Renal cortical epithelial cell (primary cell): ENCODE data around the gene UTF1. TPM values are rescaled to one million over a fixed set of nuclear protein-coding genes. Genes with fewer than 3 reads are reported as not detected.

Source experiments
- DNase-seq: peaks from one replicate; pipeline ENCODE4 v3.0.0-alpha.2; 2011; ENCODE audit warnings: low read depth
- total RNA-seq: library from RNA; depleted of rRNA; stranded (reverse); fragments of >200 nt; gene quantifications from 2 replicates; pipeline ENCODE4 v1.2.3, GENCODE V29; 2014

Gene UTF1
- total RNA-seq, 1 donor from 2014 or later: not detected

DNA sequence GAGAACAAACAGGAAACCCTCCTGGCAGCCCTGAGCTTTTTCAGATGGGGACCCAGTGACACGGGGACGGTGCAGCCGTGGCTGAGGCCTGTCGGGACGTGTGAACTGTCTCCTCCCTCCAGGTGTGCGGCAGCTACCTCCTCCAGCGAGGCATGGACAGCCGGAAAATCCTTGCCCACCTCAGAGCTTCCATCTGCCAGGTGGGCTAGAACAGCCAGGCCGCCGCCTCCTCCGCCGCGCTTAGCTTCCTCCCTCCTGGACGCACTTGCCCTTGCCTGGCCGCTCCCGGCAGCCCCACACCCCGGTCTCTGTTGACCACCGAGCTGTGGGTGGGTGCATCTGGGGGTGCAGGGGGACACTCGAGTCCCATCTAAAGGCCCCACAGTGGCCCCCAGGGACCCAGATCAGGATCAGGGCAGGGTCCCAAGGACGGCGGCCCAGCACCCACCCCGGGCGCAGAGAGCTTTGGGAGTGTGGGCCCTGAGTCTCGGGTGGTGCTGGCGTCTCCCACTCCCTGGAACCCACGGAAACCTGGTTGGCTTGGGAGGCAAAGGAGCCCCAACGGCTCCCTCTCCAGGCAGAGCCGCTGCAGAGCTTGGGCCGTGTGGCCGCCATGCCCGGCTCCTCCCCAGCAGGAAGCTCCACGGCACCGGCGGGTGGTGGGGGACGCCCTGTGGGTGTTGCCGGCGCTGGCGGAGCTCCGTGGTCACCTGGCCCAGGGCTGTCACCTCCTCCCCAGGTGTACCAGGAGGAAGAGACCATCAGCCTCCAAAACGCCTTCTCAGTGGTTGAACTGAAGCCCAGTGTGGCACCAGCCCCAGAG is 32.9 kb upstream of the UTF1 start:
- DNase-seq: no peak

- no peak for DNase-seq
Observed at GRCh38 chr10:133197786-133198185, 32.2 kb upstream of the UTF1 start.

GRCh38 chr10:133198206-133198605 is 31.8 kb upstream of the UTF1 start:
- no peak for DNase-seq

DNA sequence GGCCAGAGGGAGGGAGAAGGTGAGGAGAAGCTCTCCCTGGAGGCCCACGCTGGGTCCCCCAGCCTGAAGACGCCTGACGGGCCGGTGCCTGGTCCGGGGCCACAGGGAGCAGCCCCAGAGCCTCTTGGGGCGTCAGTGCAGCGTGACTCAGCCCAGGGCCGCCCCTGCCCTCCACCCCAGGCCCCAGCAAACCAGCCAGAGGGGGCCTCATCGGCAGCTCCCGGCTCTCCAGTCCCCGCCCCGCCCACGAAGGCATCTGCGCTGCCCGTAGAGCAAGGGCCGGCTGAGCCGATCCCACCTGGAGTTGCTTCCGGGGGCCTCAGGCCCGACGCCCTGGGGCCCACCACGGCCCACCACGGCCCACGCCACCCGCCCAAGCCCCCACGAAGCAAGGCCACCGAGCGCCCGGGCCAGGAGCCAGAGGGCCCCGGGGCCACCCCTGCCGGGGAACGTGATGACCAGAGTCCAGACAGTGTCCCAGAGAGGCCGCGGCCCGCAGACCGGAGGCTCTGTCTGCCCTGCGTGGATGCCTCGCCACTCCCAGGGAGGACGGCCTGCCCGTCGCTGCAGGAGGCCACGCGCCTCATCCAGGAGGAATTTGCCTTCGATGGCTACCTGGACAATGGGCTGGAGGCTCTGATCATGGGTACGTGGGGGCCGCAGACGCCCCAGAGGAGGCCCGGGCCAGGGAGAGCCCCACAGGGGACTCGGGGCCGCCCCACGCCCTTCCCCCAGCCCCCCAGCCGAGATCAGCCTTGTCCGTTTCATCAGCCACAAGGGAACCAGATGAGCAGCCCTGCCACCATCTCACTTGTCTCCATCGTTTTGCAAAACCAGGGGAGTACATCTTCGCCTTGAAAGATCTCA is 31.2 kb upstream of the UTF1 start:
- no peak for DNase-seq

DNA sequence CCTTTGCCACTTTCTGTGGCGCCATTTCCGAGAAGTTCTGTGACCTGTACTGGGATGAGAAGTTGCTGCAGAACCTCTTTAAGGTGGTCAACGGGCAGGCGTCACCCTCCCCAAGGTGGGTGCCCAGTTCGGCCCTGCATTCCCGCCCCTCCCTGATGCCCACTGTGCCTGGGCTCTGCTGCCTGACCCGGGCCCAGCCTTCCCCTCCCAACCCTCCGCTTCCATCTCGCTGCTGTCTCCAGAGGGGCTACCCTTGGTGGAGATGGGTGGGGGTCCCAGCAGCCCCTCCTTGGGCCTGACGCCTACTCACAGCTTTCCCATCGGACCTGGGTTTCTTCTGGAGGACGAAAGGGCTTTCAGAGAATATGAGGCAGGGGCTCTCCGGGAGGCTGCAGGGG is 30.5 kb upstream of the UTF1 start:
- DNase-seq: no peak

DNA sequence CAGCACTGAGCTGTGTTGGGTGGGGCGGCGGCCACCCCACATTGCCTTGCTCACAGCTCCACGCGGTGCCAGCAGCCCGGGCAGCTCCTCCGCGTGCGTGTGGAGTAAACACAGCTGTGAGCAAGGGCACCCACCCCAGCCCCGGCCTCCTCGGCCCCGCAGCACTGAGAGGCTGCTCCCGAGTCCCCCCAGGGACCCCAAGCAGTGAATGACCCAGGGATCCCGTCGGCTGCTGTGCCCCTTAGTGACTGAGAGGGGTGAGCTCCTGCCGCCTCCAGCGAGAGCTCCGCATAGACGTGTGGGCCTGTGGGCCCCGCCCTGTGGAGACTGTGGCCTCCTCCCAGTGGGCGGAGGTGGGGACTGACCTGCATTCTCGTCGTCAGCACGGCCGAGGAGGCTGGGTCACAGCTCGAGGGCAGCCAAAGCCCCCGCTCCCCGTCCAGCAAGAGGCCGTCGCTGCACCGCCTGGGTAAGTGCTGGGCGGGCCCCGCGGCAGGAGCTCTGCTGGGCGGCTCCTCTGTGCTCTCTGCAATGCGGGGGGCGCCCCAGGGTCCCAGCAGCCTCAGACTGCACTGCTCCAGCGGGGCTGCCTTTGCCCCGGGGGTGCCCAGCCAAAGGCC is 29.9 kb upstream of the UTF1 start:
- DNase-seq: no peak

DNA sequence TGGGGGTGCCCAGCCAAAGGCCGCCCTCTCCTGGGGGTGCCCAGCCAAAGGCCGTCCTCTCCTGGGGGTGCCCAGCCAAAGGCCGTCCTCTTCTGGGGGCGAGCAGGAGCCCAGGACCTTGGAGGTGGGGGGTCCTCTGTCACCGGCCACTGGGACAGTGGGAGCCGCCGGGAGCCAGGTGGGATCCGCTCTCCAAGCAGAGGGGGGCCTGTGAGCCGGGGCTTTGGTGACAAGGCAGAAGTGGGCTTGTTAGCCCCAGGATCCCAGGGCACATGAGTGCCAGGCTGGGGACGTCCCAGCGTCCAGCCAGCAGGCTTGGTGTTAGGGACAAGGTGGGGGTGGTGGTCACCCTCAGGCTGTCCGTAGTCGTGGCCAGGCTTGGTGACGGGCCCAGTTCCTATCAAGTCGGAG is 29.4 kb upstream of the UTF1 start:
- DNase-seq: no peak

DNA sequence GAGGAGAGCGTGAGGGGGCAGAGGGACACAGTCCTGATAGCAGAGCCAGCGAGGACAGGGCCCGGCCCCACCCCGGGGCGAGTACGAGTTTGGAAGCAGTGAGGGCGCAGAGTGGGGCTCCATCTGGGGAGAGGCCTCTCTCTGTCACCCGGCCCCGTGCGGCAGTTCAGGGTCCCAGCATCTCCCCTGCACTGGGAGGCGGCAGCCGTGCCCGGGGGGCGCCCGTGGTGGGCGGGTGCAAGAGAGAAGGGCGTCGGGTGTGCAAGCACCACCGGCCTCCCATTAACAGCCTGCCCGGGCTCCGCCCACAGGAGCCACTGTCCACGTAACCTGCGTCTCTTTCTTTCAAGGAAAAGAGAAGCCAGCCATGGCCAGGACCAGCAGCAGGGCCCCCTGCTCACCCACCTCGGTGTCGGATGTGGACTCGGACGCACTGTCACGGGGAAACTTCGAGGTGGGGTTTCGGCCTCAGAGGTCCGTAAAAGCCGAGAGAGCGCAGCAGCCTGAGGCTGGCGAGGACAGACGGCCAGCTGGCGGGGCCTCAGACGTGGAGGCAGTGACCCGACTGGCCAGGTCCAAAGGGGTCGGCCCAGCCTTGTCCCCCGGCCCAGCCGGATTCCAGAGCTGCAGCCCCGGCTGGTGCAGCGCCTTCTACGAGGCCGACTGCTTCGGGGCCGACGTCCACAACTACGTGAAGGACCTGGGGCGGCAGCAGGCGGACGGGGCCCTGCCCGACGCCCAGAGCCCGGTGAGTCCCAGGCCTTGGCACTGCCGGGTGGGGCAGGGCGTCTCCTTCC is 28.7 kb upstream of the UTF1 start:
- no peak for DNase-seq

DNA sequence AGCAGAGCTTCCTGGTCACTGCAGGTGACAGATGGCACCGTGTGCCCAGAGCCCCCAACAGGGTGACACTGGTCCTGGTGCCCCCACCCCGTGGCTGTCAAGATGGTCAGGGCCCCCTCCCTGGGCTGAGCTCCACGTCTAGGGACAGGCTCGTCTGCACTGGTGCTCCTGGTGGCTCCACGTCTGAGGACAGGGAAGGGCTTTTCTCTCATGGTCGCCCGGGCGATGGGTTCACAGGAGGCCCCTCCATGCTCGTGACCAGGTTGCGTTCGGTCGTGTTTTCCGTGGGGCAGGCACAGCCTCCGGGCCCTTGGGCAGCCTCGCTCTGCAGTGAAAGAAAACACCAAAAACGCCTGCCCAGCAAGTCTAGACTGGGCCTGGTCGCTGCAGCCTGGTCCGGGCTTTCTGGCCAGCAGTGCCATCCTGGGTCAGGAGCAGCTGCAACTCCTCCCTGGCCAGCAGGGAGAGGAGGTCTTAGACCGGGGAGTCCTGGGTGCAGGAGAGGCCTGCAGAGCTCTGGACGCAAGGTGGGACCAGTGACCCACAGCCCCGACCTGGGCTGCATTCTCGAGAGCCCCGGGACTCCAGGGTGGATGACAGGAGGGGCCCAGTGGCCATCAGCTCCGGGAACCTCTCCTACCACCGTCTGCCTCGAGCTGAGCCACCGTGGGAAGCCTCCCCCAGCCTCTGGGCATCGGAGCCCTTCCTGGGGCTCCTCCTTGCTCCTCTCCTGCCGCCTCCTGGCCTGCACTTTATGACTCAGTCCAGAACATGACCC is 27.9 kb upstream of the UTF1 start:
- no peak for DNase-seq

GRCh38 chr10:133202778-133203651 is 27.0 kb upstream of the UTF1 start:
- no peak for DNase-seq

DNA sequence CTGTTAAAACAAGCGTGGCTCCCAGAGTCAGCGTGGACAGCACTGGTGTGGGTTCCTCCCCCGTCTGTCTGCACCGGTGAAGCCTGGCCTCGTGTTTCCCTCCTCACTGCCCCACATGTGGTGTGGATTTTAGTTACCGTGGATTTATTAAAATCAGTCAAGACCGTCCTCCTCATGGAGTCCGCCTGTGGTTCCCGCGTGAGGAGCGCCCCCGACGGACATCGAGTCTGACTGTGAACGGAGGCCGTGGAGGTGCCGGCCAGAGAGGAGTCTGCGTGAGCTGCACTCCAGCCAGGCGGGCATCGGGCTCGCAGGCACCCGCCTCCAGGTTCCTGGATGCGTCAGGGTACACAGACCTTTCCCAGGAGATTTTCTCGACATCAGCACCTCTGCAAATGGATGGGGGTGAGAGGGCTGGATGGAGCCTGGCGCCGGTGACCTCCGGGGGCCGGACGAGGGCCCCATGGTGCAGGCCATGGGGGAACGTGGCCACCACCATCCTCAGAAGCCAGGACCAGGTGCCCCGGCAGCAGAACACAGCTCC is 26.3 kb upstream of the UTF1 start:
- DNase-seq: no peak

DNA sequence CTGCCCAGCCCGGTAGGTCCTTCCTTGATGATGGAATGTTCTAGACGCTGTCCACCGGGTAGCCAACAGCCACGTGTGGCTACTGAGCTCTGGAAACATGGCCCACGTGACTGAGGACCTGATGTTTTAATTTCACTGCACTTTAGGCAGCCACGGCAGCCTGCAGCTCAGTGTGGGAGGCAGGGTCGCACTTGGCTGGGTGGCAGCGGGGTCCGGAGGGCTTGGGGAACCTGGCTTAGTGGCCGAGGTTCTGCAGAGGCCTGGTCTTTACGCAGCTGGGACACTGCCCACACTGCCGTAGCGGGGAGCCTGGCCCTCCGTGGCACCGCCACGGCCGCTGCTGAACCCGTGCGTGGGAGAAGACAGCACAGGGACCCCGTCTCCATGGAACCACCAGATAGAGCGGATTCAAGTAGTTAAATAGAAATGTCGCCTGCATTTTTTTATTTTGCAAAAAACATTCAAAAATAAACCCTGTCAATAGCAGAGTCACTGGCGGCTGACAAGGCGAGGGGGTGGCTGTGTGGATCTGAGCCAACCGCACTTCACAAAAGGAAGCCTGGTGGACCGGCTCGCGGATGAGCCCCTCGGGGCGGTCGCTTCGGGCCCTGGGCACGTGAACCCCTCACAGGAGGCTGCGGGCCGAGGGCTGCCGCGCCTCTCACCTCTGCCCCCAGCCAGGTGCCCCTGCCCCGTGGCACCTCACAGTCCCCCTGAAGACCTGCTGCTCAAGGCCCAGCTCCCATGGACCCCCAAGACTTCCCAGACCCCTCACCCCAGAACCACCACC is 25.6 kb upstream of the UTF1 start:
- DNase-seq: no peak

DNA sequence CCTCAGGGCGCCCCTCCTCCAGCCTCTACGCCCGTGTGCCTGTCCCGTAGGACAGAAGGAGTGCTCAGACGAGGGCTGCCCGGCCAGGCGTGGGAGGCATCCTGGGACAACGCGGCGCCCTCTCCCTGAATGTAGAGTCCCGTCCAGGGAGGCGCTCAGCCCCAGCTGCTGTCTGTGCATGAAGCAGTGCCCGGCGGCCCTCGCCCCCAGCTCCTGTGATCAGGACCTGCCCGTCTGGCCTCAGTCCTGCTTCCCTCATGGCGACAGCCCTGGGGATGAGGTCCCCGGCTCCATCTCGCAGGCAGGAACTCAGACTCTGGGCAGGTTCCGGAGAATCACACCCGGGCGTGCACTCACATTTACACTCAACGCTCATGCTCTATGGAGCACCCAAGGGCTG is 24.9 kb upstream of the UTF1 start:
- no peak for DNase-seq

- DNase-seq: no peak
Observed at GRCh38 chr10:133206356-133207040, 23.5 kb upstream of the UTF1 start.

- no peak for DNase-seq
Observed at GRCh38 chr10:133207041-133207600, 22.9 kb upstream of the UTF1 start.

DNA sequence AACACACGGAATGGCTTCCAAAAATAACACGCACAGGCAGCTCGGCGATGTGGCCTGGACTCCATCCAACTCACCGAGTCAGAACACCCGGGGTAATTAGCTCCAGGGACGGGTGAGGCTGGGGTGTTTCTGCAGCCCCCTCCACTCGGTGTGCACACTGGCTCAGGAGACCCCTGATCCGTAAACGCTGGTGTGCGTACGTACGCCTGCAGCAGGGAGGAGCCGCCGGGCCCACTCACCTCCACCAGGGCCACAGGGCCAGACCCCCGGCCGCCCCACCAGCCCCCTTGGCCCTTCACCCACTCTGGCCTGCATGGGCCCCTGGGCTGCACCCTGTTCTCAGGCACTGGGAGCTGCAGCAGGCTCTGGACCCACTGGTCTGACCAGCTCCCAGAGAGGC is 22.4 kb upstream of the UTF1 start:
- DNase-seq: no peak

DNA sequence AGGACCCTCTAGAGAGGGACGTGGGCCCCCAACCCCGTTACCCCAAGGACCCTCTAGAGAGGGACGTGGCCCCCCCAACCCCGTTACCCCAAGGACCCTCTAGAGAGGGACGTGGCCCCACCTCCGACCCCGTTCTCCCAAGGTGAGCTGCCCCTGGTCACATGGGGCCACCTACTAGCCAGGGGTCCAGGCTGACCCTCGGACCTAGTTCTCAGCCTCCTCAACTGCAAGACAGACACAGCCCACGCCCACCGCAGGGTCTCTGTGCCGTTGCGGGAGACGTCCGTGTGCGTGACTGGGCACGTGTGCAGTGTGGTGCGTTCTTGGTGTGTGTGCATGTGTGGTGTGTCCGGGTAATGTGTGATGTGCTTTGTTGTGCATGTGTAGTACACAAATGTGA is 21.6 kb upstream of the UTF1 start:
- no peak for DNase-seq

- no peak for DNase-seq
Observed at GRCh38 chr10:133209117-133209516, 20.9 kb upstream of the UTF1 start.
